Uterine smooth muscle cell (primary cell): ENCODE results near the gene A1CF. TPM values are rescaled to one million over a fixed set of nuclear protein-coding genes. Genes with fewer than 3 reads are reported as not detected.

Source experiments
- total RNA-seq: library from RNA; depleted of rRNA; stranded (reverse); fragments of >200 nt; gene quantifications from 2 replicates; pipeline ENCODE4 v1.2.3, GENCODE V29; 2014

Gene A1CF
- not detected in 2 replicates for total RNA-seq

GRCh38 chr10:50885097-50885859 lies at the start of gene A1CF:
A1CF (minus strand) TSS chr10:50885627; CDS start chr10:50859940, 25,687 bp downstream.

Other genes with a start within 250 kb of the A1CF start
- gene ASAH2B, start 145.7 kb downstream of the A1CF start, total RNA-seq = 4.5 and 6.2 TPM in 2 replicates
- gene PRKG1, start 188.9 kb upstream of the A1CF start, total RNA-seq = 26.3 and 38.7 TPM in 2 replicates